COLO668 (cell line): ENCODE results near the gene EXOSC5.

Experiments
- DNase-seq: peaks from one replicate; lab custom pipeline; 2025; ENCODE audit not compliant: unreplicated experiment; lab: John Stamatoyannopoulos, UW

Gene EXOSC5

GRCh38 chr19:41426952-41427646, 29.9 kb upstream of the EXOSC5 start, which contains the start of gene B3GNT8:
B3GNT8 (minus strand) TSS chr19:41427374; CDS start chr19:41426778, 596 bp downstream.
- peak; percentile 91 for DNase-seq

- no peak for DNase-seq
Observed at GRCh38 chr19:41426116-41426841, 29.1 kb upstream of the EXOSC5 start.

DNA sequence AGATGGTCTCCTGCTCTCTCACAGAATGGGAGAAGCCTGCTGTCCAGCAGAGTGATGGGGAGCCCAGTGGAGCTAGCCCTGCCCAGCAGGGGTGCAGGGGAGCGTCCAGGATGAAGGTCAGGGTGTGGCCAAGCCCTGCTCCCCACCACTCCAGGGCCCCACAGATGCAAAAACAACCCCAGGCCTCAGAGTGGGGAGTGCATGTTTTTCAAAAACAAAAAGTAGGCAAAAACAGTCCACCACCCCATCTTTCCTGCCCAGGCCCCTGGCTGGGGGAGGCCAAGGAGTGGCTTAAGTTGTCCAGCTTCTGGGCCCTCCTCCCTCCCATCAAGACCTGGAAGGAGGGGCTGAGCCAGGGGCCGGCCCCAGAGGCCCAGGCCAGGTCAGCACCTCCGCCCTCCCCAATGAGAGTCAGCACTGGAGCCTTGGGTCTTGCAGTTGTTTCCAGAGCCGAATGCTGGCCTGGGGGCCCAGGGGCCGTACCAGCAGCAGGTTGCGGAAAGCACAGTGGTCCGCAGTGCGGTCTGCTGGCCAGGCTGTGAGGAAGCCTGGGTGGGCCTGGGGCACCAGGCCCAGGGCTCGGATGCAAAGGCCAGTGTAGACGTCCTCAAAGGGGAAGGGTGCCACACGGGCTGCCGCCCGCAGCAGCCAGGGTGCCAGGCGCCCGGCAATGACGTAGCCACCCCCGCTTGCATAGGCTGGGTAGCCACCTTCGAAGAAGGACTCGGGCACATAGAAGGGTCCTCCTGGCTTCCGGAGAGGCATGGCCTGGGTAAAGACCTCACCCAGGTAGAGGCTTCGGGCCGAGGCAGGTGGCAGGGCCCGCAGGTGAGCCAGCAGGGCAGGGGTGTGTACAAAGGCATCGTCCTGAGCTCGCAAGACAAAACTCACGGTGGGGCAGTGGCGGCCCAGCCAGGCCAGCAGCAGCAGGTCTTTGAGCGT, 28.3 kb upstream of the EXOSC5 start:
- no peak for DNase-seq

DNA sequence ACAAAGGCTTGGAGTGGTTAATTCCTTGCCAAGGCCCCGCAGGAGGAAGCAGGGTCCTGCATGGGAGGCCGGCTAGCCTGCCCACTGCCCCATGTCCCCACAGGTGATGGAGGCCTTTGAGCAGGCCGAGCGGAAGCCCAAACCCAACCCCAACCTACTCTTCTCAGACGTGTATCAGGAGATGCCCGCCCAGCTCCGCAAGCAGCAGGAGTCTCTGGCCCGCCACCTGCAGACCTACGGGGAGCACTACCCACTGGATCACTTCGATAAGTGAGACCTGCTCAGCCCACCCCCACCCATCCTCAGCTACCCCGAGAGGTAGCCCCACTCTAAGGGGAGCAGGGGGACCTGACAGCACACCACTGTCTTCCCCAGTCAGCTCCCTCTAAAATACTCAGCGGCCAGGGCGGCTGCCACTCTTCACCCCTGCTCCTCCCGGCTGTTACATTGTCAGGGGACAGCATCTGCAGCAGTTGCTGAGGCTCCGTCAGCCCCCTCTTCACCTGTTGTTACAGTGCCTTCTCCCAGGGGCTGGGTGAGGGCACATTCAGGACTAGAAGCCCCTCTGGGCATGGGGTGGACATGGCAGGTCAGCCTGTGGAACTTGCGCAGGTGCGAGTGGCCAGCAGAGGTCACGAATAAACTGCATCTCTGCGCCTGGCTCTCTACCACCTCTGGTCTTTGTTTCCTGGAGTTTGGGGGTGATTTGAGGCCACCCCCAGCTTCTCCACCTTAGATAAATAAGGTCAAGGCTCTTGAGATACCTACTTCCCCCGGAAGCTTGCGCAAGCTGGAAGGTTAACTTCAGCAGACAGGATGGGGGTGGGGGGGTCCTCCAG, 27.4 kb upstream of the EXOSC5 start:
- no peak for DNase-seq

GRCh38 chr19:41422955-41423354, 25.8 kb upstream of the EXOSC5 start:
- no peak for DNase-seq

DNA sequence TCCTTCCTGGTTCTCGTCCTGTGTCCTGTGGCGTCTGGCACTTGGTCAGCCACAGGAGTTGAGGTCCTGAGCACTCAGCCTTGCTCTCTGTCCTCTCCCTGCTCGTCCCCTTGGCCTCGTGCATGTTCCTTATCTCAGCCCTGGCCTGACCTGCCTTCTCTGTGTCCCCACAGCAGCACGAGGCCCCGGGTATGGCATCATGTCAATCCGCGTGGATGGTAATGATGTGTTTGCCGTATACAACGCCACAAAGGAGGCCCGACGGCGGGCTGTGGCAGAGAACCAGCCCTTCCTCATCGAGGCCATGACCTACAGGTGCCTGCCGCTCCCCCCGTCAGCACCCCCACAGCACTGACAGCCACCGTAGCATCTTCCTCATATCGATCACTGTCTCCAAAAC, 25.3 kb upstream of the EXOSC5 start:
- no peak for DNase-seq

DNA sequence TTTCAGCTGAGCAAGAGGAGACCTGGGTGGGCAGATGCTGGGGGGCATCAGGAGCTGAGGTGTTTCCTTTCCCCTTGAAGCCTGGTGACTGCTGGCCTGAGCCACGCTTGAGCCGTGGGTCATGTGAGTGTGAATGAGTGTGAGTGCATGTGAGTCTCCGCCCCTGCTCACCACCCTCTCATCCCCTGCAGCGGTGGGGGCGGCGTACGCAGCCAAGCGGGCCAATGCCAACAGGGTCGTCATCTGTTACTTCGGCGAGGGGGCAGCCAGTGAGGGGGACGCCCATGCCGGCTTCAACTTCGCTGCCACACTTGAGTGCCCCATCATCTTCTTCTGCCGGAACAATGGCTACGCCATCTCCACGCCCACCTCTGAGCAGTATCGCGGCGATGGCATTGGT, 24.8 kb upstream of the EXOSC5 start:
- DNase-seq = no peak

- peak; percentile 91 for DNase-seq
Observed at GRCh38 chr19:41421314-41421713, 24.2 kb upstream of the EXOSC5 start.

GRCh38 chr19:41420101-41420880, 23.1 kb upstream of the EXOSC5 start:
- no peak for DNase-seq

DNA sequence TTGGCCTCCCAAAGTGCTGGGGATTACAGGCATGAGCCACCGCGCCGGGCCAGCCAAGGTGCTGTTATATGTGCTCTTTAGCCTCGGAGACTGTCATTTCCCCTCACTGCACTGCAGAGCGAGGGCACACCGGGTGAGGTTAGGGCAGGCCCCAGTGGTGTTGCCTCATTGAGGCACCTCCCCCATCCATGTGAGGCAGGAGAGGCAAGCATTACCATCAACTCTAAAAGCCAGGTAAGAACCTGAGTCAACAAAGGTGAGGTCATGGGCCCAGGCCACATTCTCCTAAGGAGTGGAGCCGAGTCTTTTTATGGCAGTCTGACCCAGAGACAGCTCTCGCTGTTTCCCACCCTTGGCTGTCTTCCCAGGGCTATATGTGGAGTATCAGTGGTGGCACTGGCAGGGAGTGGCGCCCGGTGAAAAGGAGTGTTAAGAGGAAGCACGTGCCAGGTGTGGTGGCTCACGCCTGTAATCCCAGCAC, 19.1 kb upstream of the EXOSC5 start:
- DNase-seq = peak; percentile 28

DNA sequence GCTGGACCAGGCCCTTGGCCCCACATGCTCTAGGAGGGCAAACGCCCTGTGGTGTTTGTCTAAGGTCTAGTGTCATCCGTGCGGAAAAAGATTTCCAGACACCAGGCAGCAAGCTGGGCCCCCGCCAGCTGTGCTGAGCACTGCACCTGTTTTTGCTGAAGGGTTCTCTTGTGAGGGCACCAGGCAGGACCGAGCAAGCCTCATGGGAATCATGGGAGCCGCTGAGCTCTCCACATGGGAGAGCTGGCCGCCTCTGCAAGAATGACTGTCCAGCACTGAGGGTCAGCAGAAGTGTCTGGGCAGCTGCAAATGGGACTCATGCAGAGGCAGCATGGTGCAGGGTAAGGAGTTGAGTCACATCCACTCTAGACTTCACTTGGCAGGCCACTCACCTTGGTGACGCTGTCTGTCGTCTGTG, 18.0 kb upstream of the EXOSC5 start:
- peak; percentile 87 for DNase-seq

DNA sequence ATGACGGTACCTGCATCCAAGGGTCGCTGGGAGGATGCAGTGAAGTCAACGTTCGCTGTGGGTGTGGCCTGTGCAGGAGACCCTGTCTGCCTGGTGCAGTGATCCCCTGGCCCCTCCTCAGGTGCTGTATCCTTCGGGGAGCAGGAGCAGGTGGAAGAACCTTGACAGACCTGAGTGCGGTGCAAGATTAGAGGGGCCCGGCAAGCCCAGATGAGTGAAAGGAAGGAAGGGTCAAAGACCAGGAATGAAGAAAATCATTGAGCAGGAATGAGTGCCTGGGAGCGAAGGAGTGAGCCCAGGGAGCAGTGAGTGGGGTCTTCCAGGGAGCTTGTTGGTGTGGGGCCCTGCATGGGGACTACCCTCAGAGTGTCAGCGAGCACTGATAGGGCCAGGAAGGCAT, 17.3 kb upstream of the EXOSC5 start:
- DNase-seq = no peak

DNA sequence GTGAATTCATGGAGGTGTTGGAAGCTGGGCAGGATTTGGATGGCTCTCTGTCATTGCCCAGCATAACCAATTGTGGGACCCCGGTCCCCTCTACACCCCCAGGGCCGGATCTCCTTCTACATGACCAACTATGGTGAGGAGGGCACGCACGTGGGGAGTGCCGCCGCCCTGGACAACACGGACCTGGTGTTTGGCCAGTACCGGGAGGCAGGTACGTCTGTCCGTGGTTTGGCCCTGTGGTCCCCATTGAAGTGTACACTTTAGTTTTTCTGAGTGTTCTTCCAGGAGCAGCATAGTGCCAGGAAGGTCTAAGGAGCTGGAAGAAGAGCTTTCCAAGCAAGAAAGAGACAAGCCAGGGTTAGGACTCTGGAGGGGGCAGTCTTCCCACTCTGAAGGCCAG, 16.8 kb upstream of the EXOSC5 start:
- DNase-seq = no peak

DNA sequence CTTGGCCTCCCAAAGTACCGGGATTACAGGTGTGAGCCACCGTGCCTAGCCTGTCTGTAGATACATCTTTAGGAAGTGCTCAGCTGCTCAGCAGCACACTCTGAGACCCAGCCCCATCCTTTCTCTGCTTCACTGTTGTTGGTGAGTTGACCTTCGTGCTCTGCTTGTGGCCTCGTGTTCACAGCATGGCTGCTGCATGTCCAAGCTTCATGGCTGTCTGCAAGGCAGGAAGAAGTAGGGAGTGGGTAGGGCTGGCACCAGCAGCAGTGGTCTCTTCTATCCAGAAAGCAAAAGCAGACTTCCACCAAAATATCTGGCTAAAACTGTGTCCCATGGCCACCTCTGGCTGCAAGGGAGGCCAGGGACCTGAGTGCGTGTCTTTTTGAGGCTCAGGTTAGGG, 15.8 kb upstream of the EXOSC5 start:
- DNase-seq = no peak

- DNase-seq = no peak
Observed at GRCh38 chr19:41411968-41412265, 14.8 kb upstream of the EXOSC5 start.

DNA sequence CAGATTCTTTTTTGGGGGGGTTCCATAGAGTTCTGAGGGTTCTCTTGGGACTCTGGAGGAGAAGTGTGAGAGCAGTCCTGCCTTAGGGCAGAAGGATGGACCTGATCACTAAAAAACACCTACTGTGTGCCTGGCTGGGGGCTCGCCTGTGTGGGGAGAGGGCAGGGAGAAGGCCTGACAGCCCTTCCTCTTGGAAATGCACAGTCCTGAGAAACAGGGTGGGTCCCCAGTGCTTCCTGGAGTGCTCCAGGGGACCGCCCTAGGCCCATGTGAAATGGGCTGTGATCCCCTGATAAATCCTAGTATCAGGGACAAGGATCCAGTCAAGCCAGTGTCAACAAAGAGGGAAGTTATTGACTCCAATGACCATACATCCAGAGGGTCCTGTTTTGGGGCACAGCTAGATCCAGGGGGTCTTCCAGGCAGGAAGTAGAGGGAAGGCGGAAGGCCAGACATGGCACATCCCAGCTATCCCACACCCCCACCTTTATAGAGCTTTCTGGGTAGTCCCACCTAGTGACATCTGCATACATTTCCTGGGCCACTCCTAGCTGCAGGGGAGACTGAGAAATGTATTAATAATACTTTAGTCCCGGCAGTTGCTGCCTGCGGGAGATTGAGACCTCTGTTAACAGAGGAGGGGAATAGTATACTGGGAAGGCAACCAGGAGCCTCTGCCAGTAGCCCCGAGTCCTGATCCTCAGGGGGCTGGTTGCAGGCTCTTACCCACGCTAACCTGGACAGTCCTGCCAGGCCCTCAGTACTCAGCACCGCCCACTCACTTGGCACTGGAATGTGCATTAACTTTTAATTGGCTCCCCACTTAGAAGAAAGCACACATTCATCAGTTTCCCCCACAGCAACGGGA, 14.2 kb upstream of the EXOSC5 start:
- no peak for DNase-seq

DNA sequence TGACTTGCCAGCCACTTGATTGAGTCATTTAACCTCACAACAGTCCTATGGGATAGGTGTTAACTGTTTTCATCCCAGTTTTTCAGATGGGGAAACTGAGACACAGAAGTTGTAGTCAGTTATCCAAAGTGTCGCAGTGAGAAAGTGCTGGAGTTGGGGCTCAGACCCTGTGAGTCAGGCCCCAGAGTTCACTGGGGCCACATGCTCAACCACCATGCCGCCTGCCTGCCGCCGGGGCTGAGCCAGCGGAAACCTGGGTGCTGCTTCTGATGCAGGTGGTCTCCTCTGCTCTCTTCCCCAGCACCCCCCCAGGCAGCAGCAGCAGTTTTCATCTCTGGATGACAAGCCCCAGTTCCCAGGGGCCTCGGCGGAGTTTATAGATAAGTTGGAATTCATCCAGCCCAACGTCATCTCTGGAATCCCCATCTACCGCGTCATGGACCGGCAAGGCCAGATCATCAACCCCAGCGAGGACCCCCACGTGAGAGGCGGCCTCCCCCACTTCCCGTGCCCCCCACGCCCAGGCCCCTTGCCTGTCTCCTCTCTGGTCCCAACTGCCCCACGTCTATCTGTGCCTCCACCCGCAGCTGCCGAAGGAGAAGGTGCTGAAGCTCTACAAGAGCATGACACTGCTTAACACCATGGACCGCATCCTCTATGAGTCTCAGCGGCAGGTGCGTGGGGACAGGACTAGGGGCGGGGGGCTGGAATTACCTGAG, 13.3 kb upstream of the EXOSC5 start:
- no peak for DNase-seq

- peak; percentile 69 for DNase-seq
Observed at GRCh38 chr19:41409288-41409687, 12.1 kb upstream of the EXOSC5 start.
